ENCODE results near the gene COA1. TPM values are rescaled to one million over a fixed set of nuclear protein-coding genes. Genes with fewer than 3 reads are reported as not detected.
A peak's percentile ranks its signal among the peaks of the same experiment; 100 is the strongest.

The COA1 gene
- total RNA-seq, 1 experiment from 2014 or later: 135 TPM

GRCh38 chr7:43758822-43759683, 29.7 kb upstream of the COA1 start:
- in situ Hi-C loops (cut with HindIII; ENCODE audit: low sequenced_read_pairs): no loop called here
- DNase-seq (ENCODE audit: low spot score): peak; percentile 42

GRCh38 chr7:43758029-43758821, 28.9 kb upstream of the COA1 start, which contains the start of gene BLVRA:
Gene BLVRA (plus strand): TSS chr7:43758680. CDS start chr7:43771159, 12,479 bp downstream.
- in situ Hi-C loops (cut with HindIII; ENCODE audit: low sequenced_read_pairs): no loop called here
- peak; percentile 64 for DNase-seq (ENCODE audit: low spot score)

GRCh38 chr7:43757073-43757720, 27.9 kb upstream of the COA1 start:
- in situ Hi-C loops (cut with HindIII; ENCODE audit: low sequenced_read_pairs): no loop called here
- DNase-seq (ENCODE audit: low spot score): no peak

GRCh38 chr7:43756368-43757072, 27.2 kb upstream of the COA1 start:
- in situ Hi-C loops (cut with HindIII; ENCODE audit: low sequenced_read_pairs): no loop called here
- DNase-seq (ENCODE audit: low spot score): no peak

- DNase-seq (ENCODE audit: low spot score): no peak
- in situ Hi-C loops (cut with HindIII; ENCODE audit: low sequenced_read_pairs): no loop called here
These were observed 25.3 kb upstream of the COA1 start for GRCh38 chr7:43754596-43754995.

- in situ Hi-C loops (cut with HindIII; ENCODE audit: low sequenced_read_pairs): no loop called here
- DNase-seq (ENCODE audit: low spot score): no peak
These were observed 24.5 kb upstream of the COA1 start for GRCh38 chr7:43753843-43754242.

- in situ Hi-C loops (cut with HindIII; ENCODE audit: low sequenced_read_pairs): no loop called here
- DNase-seq (ENCODE audit: low spot score): no peak
These were observed 24.0 kb upstream of the COA1 start for GRCh38 chr7:43753271-43753810.

- no peak for DNase-seq (ENCODE audit: low spot score)
- in situ Hi-C loops (cut with HindIII; ENCODE audit: low sequenced_read_pairs): no loop called here
These were observed 23.1 kb upstream of the COA1 start for GRCh38 chr7:43752411-43752810.

GRCh38 chr7:43750016-43750887, 20.9 kb upstream of the COA1 start:
- in situ Hi-C loops (cut with HindIII; ENCODE audit: low sequenced_read_pairs): no loop called here
- no peak for DNase-seq (ENCODE audit: low spot score)

- no peak for DNase-seq (ENCODE audit: low spot score)
- in situ Hi-C loops (cut with HindIII; ENCODE audit: low sequenced_read_pairs): no loop called here
These were observed 20.1 kb upstream of the COA1 start for GRCh38 chr7:43749383-43749940.

- in situ Hi-C loops (cut with HindIII; ENCODE audit: low sequenced_read_pairs): no loop called here
- DNase-seq (ENCODE audit: low spot score): no peak
These were observed 18.2 kb upstream of the COA1 start for GRCh38 chr7:43747328-43748105.

- in situ Hi-C loops (cut with HindIII; ENCODE audit: low sequenced_read_pairs): no loop called here
- no peak for DNase-seq (ENCODE audit: low spot score)
These were observed 13.4 kb upstream of the COA1 start for GRCh38 chr7:43742692-43743091.

- no peak for DNase-seq (ENCODE audit: low spot score)
- in situ Hi-C loops (cut with HindIII; ENCODE audit: low sequenced_read_pairs): no loop called here
These were observed 8.3 kb upstream of the COA1 start for GRCh38 chr7:43737467-43738127.

- no peak for DNase-seq (ENCODE audit: low spot score)
- in situ Hi-C loops (cut with HindIII; ENCODE audit: low sequenced_read_pairs): no loop called here
These were observed 6.7 kb upstream of the COA1 start for GRCh38 chr7:43735802-43736603.

- no peak for DNase-seq (ENCODE audit: low spot score)
- in situ Hi-C loops (cut with HindIII; ENCODE audit: low sequenced_read_pairs): no loop called here
These were observed 6.1 kb upstream of the COA1 start for GRCh38 chr7:43735403-43735801.

All from G401 (cell line).